SK-N-SH (cell line): Measurements from ENCODE around the gene COX6A1. TPM values are rescaled to one million over a fixed set of nuclear protein-coding genes. Genes with fewer than 3 reads are reported as not detected.

Experiments
- CTCF ChIA-PET: fragments of 300-600, 350-600 bp; formaldehyde crosslinking; extraction: SDS; loops from one replicate; lab custom pipeline; 2021; lab: Yijun Ruan, JAX
- POLR2A ChIA-PET: fragments of 350-600 bp; sonication (Branson Sonifier 250); formaldehyde crosslinking; extraction: SDS; loops from one replicate; lab custom pipeline; 2020; ENCODE audit warnings: antibody characterized with exemption, inconsistent platforms; lab: Yijun Ruan, JAX
- DNase-seq: peaks from one replicate; pipeline ENCODE4 v3.0.0; 2012
- H2AFZ ChIP-seq: fragments of 200-600 bp; sonication (generic); 2 replicates; pipeline ENCODE4 v1.8.1; 2016; ENCODE audit warnings: antibody characterized with exemption, mild to moderate bottlenecking, low read depth
- H3F3A ChIP-seq: fragments of 200-600 bp; sonication (generic); replicated peaks from 2 replicates; pipeline ENCODE3; 2016; ENCODE audit warnings: antibody characterized with exemption, mild to moderate bottlenecking; ENCODE audit not compliant: insufficient read depth
- H3K27ac ChIP-seq, 2 experiments: fragments of 200-500 bp in 1 of 2; fragments of 200-600 bp in 1 of 2; sonication (Bioruptor generic) in 1 of 2; sonication (generic), shearing (Covaris generic) in 1 of 2; 2 replicates each; pipeline versions ENCODE4 v1.5.1 to v1.6.1; 2014 to 2016; ENCODE audit warnings: low read depth in 2 of 2, inconsistent platforms in 1 of 2, low read length in 1 of 2, mild to moderate bottlenecking in 1 of 2, mixed read lengths in 1 of 2
- H3K27me3 ChIP-seq: fragments of 200-600 bp; sonication (generic), shearing (Covaris generic); 2 replicates; pipeline ENCODE4 v1.6.1; 2016; ENCODE audit warnings: mixed run types; ENCODE audit not compliant: insufficient read depth
- H3K36me3 ChIP-seq, 2 experiments: fragments of 200-500 bp in 1 of 2; fragments of 200-600 bp in 1 of 2; sonication (Bioruptor generic) in 1 of 2; sonication (generic) in 1 of 2; replicated peaks in 1 of 2; 2 replicates each; pipeline versions ENCODE3 to v1.5.1; 2014 to 2016; ENCODE audit warnings: low read length in 1 of 2, mild to moderate bottlenecking in 1 of 2; ENCODE audit not compliant: insufficient read depth in 2 of 2, control insufficient read depth in 1 of 2
- H3K4me1 ChIP-seq, 2 experiments: fragments of 200-500 bp in 1 of 2; fragments of 200-600 bp in 1 of 2; sonication (Bioruptor generic) in 1 of 2; sonication (generic), shearing (Covaris generic) in 1 of 2; 2 replicates each; pipeline versions ENCODE4 v1.5.1 to v1.6.1; 2014 to 2016; ENCODE audit warnings: low read depth in 1 of 2, low read length in 1 of 2, mixed run types in 1 of 2; ENCODE audit not compliant: insufficient read depth in 2 of 2, control insufficient read depth in 1 of 2
- H3K4me2 ChIP-seq: fragments of 200-600 bp; sonication (generic), shearing (Covaris generic); 2 replicates; pipeline ENCODE4 v1.6.1; 2017; ENCODE audit warnings: mixed run types
- H3K4me3 ChIP-seq, 2 experiments: fragments of 200-500 bp in 1 of 2; fragments of 200-600 bp in 1 of 2; sonication (Bioruptor generic) in 1 of 2; sonication (generic), shearing (Covaris generic) in 1 of 2; 2 replicates each; pipeline versions ENCODE4 v1.5.1 to v1.8.1; 2014 to 2016; ENCODE audit warnings: low read depth in 2 of 2, inconsistent platforms in 1 of 2, low read length in 1 of 2, mild to moderate bottlenecking in 1 of 2, mixed read lengths in 1 of 2, moderate library complexity in 1 of 2
- H3K79me2 ChIP-seq: fragments of 200-600 bp; sonication (generic); 2 replicates; pipeline ENCODE4 v1.8.1; 2017; ENCODE audit warnings: mild to moderate bottlenecking; ENCODE audit not compliant: insufficient read depth
- H3K9ac ChIP-seq: fragments of 200-600 bp; sonication (generic); 2 replicates; pipeline ENCODE4 v1.6.1; 2017; ENCODE audit warnings: mixed run types
- H3K9me2 ChIP-seq: fragments of 200-600 bp; sonication (generic); 2 replicates; pipeline ENCODE4 v1.6.1; 2017; ENCODE audit warnings: mixed run types
- H3K9me3 ChIP-seq: fragments of 200-600 bp; sonication (generic); 2 replicates; pipeline ENCODE4 v1.6.1; 2017; ENCODE audit warnings: mixed run types, mild to moderate bottlenecking, moderate library complexity
- H4K20me1 ChIP-seq: fragments of 200-600 bp; sonication (generic); 2 replicates; pipeline ENCODE4 v1.6.1; 2017; ENCODE audit warnings: mild to moderate bottlenecking, mixed run types; ENCODE audit not compliant: insufficient read depth
- CHD2 ChIP-seq: fragments of 150-350 bp; IDR thresholded peaks from 2 replicates; pipeline ENCODE4 v1.6.1; 2018; ENCODE audit warnings: low read length; ENCODE audit not compliant: partially characterized antibody
- EP300 ChIP-seq, 2 experiments: IDR thresholded peaks; 2 replicates each; pipeline versions ENCODE4 v1.4.0 to v1.6.1; 2012; ENCODE audit warnings: borderline replicate concordance in 1 of 2, low read depth in 1 of 2, low read length in 1 of 2
- EZH2phosphoT487 ChIP-seq: fragments of 200-600 bp; sonication (generic); IDR thresholded peaks from 2 replicates; pipeline ENCODE4 v1.6.1; 2017; ENCODE audit warnings: low read depth, mixed run types, mild to moderate bottlenecking, antibody characterized with exemption, moderate library complexity, borderline replicate concordance
- FOSL2 ChIP-seq: IDR thresholded peaks from 2 replicates; pipeline ENCODE4 v1.4.0; 2012; ENCODE audit warnings: low read depth, mild to moderate bottlenecking, moderate library complexity, borderline replicate concordance
- GABPA ChIP-seq: IDR thresholded peaks from 2 replicates; pipeline ENCODE4 v1.4.0; 2012; ENCODE audit warnings: low read depth, mild to moderate bottlenecking
- GATA2 ChIP-seq: sonication (generic); formaldehyde crosslinking; IDR thresholded peaks from 2 replicates; pipeline ENCODE4 v1.5.0; 2020; ENCODE audit warnings: mild to moderate bottlenecking, missing genetic modification reagents
- MXI1 ChIP-seq: IDR thresholded peaks from 2 replicates; pipeline ENCODE4 v1.6.1; 2012; ENCODE audit warnings: mild to moderate bottlenecking, low read depth, low read length, improper control_type of control experiment
- NFIC ChIP-seq: IDR thresholded peaks from 2 replicates; pipeline ENCODE4 v1.4.0; 2012; ENCODE audit warnings: borderline replicate concordance
- RAD21 ChIP-seq: IDR thresholded peaks from 2 replicates; pipeline ENCODE4 v1.6.1; 2012; ENCODE audit warnings: mild to moderate bottlenecking, low read length
- RCOR1 ChIP-seq: fragments of 150-350 bp; IDR thresholded peaks from 2 replicates; pipeline ENCODE4 v1.6.1; 2017; ENCODE audit warnings: antibody characterized with exemption, low read length
- RFX5 ChIP-seq: IDR thresholded peaks from 2 replicates; pipeline ENCODE4 v1.6.1; 2012; ENCODE audit warnings: mild to moderate bottlenecking, improper control_type of control experiment, low read length
- RXRA ChIP-seq: IDR thresholded peaks from 2 replicates; pipeline ENCODE4 v1.4.0; 2012; ENCODE audit warnings: low read depth, mild to moderate bottlenecking, borderline replicate concordance
- SIN3A ChIP-seq: IDR thresholded peaks from 2 replicates; pipeline ENCODE4 v1.6.1; 2012; ENCODE audit warnings: low read depth, mild to moderate bottlenecking, low read length, moderate library complexity, borderline replicate concordance
- TEAD4 ChIP-seq: IDR thresholded peaks from 2 replicates; pipeline ENCODE4 v1.4.0; 2012; ENCODE audit warnings: mild to moderate bottlenecking, borderline replicate concordance; ENCODE audit not compliant: insufficient read depth
- WGBS: methylation state at CpG from one replicate; pipeline ENCODE4 v1.1.6; 2017; ENCODE audit warnings: low lambda C conversion rate; 5-methylcytosine and 5-hydroxymethylcytosine counted together
- polyA plus RNA-seq, 3 experiments: library from polyadenylated mRNA; depleted of rRNA; stranded (reverse); fragments of >200 nt; gene quantifications; 2 replicates each; pipeline ENCODE4 v1.2.3, GENCODE V29; 2012
- TF ChIP-seq, protein P1 (sequence below): IDR thresholded peaks from 2 replicates; pipeline ENCODE4 v1.4.0; 2012; ENCODE audit warnings: low read depth
- TF ChIP-seq, protein P2 (sequence below): fragments of 150-350 bp; IDR thresholded peaks from 2 replicates; pipeline ENCODE4 v1.6.1; 2017; ENCODE audit warnings: antibody characterized with exemption, low read length, low read depth, borderline replicate concordance
- TF ChIP-seq, protein P3 (sequence below): IDR thresholded peaks from 2 replicates; pipeline ENCODE4 v1.6.1; 2012; ENCODE audit warnings: mild to moderate bottlenecking, low read depth, low read length, moderate library complexity
- TF ChIP-seq, protein P4 (sequence below): IDR thresholded peaks from 2 replicates; pipeline ENCODE4 v1.4.0; 2012; ENCODE audit warnings: low read depth, borderline replicate concordance

The COX6A1 gene
- polyA plus RNA-seq, 1 of the 3 experiments (the other 2 are of a cell fraction) = 1,199 TPM

DNA sequence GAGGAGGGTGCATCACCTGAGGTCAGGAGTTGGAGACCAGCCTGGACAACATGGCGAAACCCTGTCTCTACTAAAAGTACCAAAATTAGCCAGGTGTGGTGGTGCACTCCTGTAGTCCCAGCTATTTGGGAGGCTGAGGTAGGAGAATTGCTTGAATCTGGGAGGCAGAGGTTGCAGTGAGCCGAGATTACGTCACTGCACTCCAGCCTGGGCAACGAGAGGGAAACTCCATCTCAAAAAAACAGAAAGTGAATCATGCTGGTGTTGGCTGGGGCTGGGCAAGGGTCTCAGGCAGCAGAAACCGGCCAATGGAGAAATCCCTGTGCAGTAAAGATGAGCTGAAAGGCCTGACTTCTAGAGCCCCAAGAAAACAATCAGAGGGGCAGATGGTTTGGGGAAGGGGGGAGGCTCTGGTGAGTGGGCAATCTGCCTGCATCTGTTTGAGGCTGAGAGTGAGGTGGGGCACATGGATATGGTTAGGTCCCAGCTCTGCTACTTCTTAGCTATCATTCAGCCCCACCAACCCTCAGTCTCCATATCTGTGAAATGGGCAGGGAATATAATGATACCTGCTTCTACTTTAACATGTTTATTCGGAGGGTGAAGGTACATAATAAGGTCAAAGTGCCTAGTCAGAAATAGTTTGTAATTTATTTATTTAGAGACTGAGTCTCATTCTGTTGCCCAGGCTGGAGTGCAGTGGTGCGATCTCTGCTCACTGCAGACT, 21.3 kb upstream of the COX6A1 start:
- H3K79me2 ChIP-seq = no peaks in the 10 kb centered on the region
- H2AFZ ChIP-seq = no peak overlapping the region
- no peaks in the 10 kb centered on the region for H3K9me2 ChIP-seq
- ChIA-PET CTCF (interaction anchor here (0.9 to 8.6 kb wide), 3 partner anchors 12 to 60 kb away, joined by 3 to 61 read pairs (median 3); no protein-coding TSS in a partner anchor), POLR2A (no interaction called here)
- no peak overlapping the region for H3K4me3 ChIP-seq
- 79% methylated on average over 7 of the region's 7 CpGs for whole genome bisulfite sequencing
- H4K20me1 ChIP-seq = no peaks in the 10 kb centered on the region
- H3K9me3 ChIP-seq = no peaks in the 10 kb centered on the region
- no peaks in the 10 kb centered on the region for H3K4me1 ChIP-seq
- no peaks in the 10 kb centered on the region for H3F3A ChIP-seq
- no peaks in the 10 kb centered on the region for H3K36me3 ChIP-seq
- no peak for TF ChIP-seq CHD2
- no peak for TF ChIP-seq EP300 (IDR thresholded peaks at IDR 0.05; ENCODE audit: borderline replicate concordance in 1 of 2, low read depth in 1 of 2, low read length in 1 of 2)
- no peak for TF ChIP-seq MXI1
- TF ChIP-seq RFX5 = no peak
- TF ChIP-seq RXRA = no peak
- TF ChIP-seq, protein P1, sequence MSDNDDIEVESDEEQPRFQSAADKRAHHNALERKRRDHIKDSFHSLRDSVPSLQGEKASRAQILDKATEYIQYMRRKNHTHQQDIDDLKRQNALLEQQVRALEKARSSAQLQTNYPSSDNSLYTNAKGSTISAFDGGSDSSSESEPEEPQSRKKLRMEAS = no peak
- no peak for TF ChIP-seq SIN3A
- TF ChIP-seq GATA2 (CRISPR knock-in tag) = no peak
- TF ChIP-seq, protein P2, sequence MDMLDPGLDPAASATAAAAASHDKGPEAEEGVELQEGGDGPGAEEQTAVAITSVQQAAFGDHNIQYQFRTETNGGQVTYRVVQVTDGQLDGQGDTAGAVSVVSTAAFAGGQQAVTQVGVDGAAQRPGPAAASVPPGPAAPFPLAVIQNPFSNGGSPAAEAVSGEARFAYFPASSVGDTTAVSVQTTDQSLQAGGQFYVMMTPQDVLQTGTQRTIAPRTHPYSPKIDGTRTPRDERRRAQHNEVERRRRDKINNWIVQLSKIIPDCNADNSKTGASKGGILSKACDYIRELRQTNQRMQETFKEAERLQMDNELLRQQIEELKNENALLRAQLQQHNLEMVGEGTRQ = no peak
- no peak for TF ChIP-seq GABPA
- no peak for TF ChIP-seq EZH2phosphoT487
- TF ChIP-seq, protein P3, sequence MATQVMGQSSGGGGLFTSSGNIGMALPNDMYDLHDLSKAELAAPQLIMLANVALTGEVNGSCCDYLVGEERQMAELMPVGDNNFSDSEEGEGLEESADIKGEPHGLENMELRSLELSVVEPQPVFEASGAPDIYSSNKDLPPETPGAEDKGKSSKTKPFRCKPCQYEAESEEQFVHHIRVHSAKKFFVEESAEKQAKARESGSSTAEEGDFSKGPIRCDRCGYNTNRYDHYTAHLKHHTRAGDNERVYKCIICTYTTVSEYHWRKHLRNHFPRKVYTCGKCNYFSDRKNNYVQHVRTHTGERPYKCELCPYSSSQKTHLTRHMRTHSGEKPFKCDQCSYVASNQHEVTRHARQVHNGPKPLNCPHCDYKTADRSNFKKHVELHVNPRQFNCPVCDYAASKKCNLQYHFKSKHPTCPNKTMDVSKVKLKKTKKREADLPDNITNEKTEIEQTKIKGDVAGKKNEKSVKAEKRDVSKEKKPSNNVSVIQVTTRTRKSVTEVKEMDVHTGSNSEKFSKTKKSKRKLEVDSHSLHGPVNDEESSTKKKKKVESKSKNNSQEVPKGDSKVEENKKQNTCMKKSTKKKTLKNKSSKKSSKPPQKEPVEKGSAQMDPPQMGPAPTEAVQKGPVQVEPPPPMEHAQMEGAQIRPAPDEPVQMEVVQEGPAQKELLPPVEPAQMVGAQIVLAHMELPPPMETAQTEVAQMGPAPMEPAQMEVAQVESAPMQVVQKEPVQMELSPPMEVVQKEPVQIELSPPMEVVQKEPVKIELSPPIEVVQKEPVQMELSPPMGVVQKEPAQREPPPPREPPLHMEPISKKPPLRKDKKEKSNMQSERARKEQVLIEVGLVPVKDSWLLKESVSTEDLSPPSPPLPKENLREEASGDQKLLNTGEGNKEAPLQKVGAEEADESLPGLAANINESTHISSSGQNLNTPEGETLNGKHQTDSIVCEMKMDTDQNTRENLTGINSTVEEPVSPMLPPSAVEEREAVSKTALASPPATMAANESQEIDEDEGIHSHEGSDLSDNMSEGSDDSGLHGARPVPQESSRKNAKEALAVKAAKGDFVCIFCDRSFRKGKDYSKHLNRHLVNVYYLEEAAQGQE = no peak
- TF ChIP-seq RAD21 = no peak
- no peak for TF ChIP-seq NFIC
- no peak for TF ChIP-seq RCOR1
- TF ChIP-seq FOSL2 = no peak
- no peak for TF ChIP-seq TEAD4
- TF ChIP-seq, protein P4, sequence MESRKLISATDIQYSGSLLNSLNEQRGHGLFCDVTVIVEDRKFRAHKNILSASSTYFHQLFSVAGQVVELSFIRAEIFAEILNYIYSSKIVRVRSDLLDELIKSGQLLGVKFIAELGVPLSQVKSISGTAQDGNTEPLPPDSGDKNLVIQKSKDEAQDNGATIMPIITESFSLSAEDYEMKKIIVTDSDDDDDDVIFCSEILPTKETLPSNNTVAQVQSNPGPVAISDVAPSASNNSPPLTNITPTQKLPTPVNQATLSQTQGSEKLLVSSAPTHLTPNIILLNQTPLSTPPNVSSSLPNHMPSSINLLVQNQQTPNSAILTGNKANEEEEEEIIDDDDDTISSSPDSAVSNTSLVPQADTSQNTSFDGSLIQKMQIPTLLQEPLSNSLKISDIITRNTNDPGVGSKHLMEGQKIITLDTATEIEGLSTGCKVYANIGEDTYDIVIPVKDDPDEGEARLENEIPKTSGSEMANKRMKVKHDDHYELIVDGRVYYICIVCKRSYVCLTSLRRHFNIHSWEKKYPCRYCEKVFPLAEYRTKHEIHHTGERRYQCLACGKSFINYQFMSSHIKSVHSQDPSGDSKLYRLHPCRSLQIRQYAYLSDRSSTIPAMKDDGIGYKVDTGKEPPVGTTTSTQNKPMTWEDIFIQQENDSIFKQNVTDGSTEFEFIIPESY = no peak
- no peaks in the 10 kb centered on the region; the same call in 1 of the 2 replicates for H3K27me3 ChIP-seq
- no peak for DNase-seq
- no peak overlapping the region for H3K4me2 ChIP-seq
- no peak overlapping the region for H3K9ac ChIP-seq
- H3K27ac ChIP-seq = no peak overlapping the region
